ENCODE measurements around the gene STXBP6.

STXBP6 gene

DNA sequence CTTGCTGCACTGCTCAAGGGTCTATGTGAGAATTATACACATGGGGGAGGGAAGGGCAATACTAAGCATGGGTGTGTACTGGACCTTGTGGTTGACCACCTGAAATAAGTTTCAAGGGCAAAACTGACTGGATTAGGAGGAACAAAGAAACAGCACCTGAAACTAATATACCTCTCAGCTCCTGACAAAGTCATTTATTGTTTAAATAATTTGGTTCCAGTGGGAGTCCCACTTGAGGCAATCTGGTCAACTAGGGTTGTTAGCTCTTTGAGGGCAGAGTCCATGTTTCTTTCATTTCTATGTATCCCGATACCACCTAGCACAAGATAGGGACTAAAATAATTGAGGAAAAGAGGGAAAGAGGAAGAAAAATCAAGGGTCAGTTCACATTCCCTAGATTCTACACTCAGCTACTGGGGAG is 45.5 kb downstream of the STXBP6 start:
- Histone ChIP-seq H3K27ac (ENCODE audit: low read depth in 2 of 2, low read length in 2 of 2) (no peak overlapping the region), H3K9me3 (ENCODE audit: control insufficient read depth in 2 of 2, low read length in 2 of 2) (no peaks in the 10 kb centered on the region), H3K4me3 (ENCODE audit: low read length in 2 of 2) (no peak overlapping the region), H3K27me3 (ENCODE audit: control insufficient read depth in 2 of 2, insufficient read depth in 2 of 2, low read length in 2 of 2) (no peaks in the 10 kb centered on the region), H3K9ac (ENCODE audit: low read depth in 1 of 2, low read length in 2 of 2) (no peak overlapping the region), H3K4me1 (ENCODE audit: control insufficient read depth in 2 of 2, insufficient read depth in 2 of 2, low read length in 2 of 2) (peaks cover 0 to 4% of the 10 kb centered on the region in 2 donors), H3K36me3 (ENCODE audit: control insufficient read depth in 2 of 2, insufficient read depth in 2 of 2, low read length in 2 of 2) (no peaks in the 10 kb centered on the region)

DNA sequence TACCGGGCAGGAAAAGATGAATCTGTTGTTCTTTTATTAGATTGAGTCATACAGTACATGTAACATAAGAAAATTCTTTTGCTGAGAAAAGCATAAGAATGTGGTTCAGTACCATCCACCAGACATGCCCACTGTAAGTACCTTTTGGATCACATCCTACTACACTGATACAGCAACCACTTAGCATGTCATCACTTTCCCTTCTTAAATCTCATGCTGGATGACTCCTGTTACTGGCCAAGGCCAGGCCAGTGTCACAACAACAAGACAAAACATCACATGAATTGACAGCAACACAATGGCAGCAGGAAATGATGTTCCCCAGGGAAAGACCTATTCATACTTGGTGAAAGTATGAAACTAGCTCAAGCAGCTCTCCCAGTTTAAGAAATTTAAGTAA is 46.4 kb downstream of the STXBP6 start:
- Histone ChIP-seq H3K27me3 (ENCODE audit: control insufficient read depth in 2 of 2, insufficient read depth in 2 of 2, low read length in 2 of 2) (no peaks in the 10 kb centered on the region), H3K4me1 (ENCODE audit: control insufficient read depth in 2 of 2, insufficient read depth in 2 of 2, low read length in 2 of 2) (peaks cover 0 to 4% of the 10 kb centered on the region in 2 donors), H3K4me3 (ENCODE audit: low read length in 2 of 2) (no peak overlapping the region), H3K9ac (ENCODE audit: low read depth in 1 of 2, low read length in 2 of 2) (no peak overlapping the region), H3K36me3 (ENCODE audit: control insufficient read depth in 2 of 2, insufficient read depth in 2 of 2, low read length in 2 of 2) (no peaks in the 10 kb centered on the region), H3K9me3 (ENCODE audit: control insufficient read depth in 2 of 2, low read length in 2 of 2) (no peaks in the 10 kb centered on the region), H3K27ac (ENCODE audit: low read depth in 2 of 2, low read length in 2 of 2) (no peak overlapping the region)

DNA sequence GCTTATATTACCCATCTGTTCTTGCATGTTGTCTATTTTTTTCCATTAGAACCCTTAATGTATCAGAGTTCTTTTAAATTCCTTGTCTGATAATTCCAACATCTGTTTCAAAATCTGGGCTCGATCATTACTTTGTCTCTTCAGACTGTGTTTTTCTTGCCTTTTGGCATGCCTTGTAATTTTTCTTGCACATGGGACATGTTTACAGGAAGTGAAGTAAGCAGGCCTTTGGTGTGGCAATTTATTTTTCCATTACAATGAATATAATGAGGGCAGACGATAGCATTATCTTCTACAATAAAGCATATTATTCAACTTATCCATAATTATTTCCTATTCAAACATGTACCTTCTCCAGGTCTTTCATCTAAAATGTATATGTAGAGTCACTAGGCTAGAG is 48.3 kb downstream of the STXBP6 start:
- Histone ChIP-seq H3K27ac (ENCODE audit: low read depth in 2 of 2, low read length in 2 of 2) (no peak overlapping the region), H3K4me3 (ENCODE audit: low read length in 2 of 2) (no peak overlapping the region), H3K4me1 (ENCODE audit: control insufficient read depth in 2 of 2, insufficient read depth in 2 of 2, low read length in 2 of 2) (no peaks in the 10 kb centered on the region), H3K36me3 (ENCODE audit: control insufficient read depth in 2 of 2, insufficient read depth in 2 of 2, low read length in 2 of 2) (no peaks in the 10 kb centered on the region), H3K27me3 (ENCODE audit: control insufficient read depth in 2 of 2, insufficient read depth in 2 of 2, low read length in 2 of 2) (no peaks in the 10 kb centered on the region), H3K9ac (ENCODE audit: low read depth in 1 of 2, low read length in 2 of 2) (no peak overlapping the region), H3K9me3 (ENCODE audit: control insufficient read depth in 2 of 2, low read length in 2 of 2) (no peaks in the 10 kb centered on the region)

DNA sequence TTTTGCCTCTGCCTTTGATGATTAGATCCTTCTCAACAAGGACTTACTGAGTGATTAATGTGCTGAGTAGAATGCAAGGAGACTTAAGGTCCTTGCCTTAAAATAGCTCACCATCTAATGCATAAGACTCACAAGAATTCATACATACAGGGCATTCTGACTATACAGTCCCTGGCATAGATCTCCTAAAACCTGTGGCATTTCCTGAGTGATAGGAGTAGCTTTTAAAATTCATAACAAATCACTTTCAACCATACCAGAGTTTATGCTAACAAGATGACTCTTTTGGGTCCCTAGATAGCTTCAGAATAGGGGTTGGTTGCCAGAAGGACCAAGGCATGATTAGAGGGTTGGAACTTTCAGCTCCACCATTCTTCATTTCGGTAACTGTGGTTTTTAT is 48.8 kb downstream of the STXBP6 start:
- Histone ChIP-seq H3K4me3 (ENCODE audit: low read length in 2 of 2) (no peak overlapping the region), H3K4me1 (ENCODE audit: control insufficient read depth in 2 of 2, insufficient read depth in 2 of 2, low read length in 2 of 2) (no peaks in the 10 kb centered on the region), H3K9me3 (ENCODE audit: control insufficient read depth in 2 of 2, low read length in 2 of 2) (no peaks in the 10 kb centered on the region), H3K27ac (ENCODE audit: low read depth in 2 of 2, low read length in 2 of 2) (no peak overlapping the region), H3K27me3 (ENCODE audit: control insufficient read depth in 2 of 2, insufficient read depth in 2 of 2, low read length in 2 of 2) (no peaks in the 10 kb centered on the region), H3K36me3 (ENCODE audit: control insufficient read depth in 2 of 2, insufficient read depth in 2 of 2, low read length in 2 of 2) (no peaks in the 10 kb centered on the region), H3K9ac (ENCODE audit: low read depth in 1 of 2, low read length in 2 of 2) (no peak overlapping the region)

DNA sequence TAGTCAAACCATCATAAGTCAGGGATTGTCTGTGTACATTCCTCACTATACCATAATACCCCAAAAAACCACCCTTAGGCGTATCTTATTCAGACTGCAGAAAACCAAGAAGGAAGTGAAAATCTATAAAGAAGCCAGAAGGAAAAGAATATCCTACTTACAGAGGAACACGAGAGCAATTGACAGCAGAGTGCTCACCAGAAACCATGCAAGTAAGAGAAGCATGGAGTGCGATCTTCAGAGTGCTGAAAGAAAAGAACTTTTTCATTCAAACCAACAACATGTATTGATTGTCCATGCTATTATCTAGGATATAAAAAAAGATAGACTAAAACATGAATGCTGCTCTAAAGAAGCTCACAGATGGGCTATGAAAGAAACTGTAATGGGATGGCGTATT is 50.8 kb downstream of the STXBP6 start:
- Histone ChIP-seq H3K4me3 (ENCODE audit: low read length in 2 of 2) (no peak overlapping the region), H3K9ac (ENCODE audit: low read depth in 1 of 2, low read length in 2 of 2) (no peak overlapping the region), H3K27me3 (ENCODE audit: control insufficient read depth in 2 of 2, insufficient read depth in 2 of 2, low read length in 2 of 2) (no peaks in the 10 kb centered on the region), H3K36me3 (ENCODE audit: control insufficient read depth in 2 of 2, insufficient read depth in 2 of 2, low read length in 2 of 2) (no peaks in the 10 kb centered on the region), H3K4me1 (ENCODE audit: control insufficient read depth in 2 of 2, insufficient read depth in 2 of 2, low read length in 2 of 2) (no peaks in the 10 kb centered on the region), H3K27ac (ENCODE audit: low read depth in 2 of 2, low read length in 2 of 2) (no peak overlapping the region), H3K9me3 (ENCODE audit: control insufficient read depth in 2 of 2, low read length in 2 of 2) (no peaks in the 10 kb centered on the region)

DNA sequence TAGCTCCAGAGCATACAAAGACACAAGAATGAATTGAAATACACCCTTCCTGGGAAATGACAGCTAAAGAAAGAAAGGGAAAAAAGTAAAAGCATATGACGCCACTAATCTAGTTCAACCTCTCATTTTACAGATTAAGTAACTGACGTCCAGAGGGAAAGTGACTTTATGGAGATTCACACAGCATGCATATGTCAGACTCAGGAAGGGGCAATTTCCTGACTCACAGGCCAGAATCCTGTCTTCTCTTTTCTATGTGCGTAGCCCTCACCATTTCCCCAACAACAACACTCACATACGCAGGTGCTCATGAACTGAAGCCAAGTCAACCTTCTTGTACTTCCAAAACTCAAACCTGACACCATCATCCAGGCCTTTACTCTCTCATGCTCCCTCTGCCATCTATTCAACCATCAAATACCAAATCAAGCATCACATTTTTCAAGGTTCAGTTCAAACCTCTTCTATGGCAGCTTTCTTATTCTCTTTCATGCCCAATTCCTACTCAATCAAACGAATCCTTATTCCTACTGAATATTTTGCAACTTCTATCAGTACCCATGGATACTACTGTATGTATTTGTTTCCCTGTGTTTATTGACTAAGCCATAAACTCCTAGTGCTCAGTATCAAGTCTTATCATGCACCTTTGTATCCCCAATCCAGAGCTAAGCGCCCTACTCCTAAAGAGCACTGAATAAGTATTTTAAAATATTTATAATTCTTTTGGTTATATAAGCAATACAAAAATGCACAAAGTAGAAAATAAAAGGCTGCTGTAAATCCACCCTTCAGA is 52.8 kb downstream of the STXBP6 start:
- Histone ChIP-seq H3K27me3 (ENCODE audit: control insufficient read depth in 2 of 2, insufficient read depth in 2 of 2, low read length in 2 of 2) (no peaks in the 10 kb centered on the region), H3K36me3 (ENCODE audit: control insufficient read depth in 2 of 2, insufficient read depth in 2 of 2, low read length in 2 of 2) (no peaks in the 10 kb centered on the region), H3K27ac (ENCODE audit: low read depth in 2 of 2, low read length in 2 of 2) (no peak overlapping the region), H3K4me1 (ENCODE audit: control insufficient read depth in 2 of 2, insufficient read depth in 2 of 2, low read length in 2 of 2) (no peaks in the 10 kb centered on the region), H3K9me3 (ENCODE audit: control insufficient read depth in 2 of 2, low read length in 2 of 2) (no peaks in the 10 kb centered on the region), H3K4me3 (ENCODE audit: low read length in 2 of 2) (no peak overlapping the region), H3K9ac (ENCODE audit: low read depth in 1 of 2, low read length in 2 of 2) (no peak overlapping the region)

DNA sequence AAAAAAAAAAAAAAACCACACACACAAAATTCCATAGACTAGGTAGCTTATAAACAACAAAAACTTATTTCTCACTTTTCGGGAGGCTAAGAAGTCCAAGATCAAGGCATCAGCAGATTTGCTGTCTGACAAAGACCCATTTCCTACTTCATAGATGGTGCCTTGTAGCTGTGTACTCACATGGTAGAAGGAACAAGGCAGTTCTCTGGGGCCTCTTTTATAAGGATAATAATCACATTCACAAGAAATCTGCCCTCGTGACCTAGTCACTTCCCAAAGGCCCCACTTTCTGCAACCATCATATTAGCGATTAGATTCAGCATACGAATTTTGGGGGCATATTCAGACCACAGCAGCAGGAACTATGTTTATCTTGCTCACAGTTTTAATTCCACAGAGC is 54.9 kb downstream of the STXBP6 start:
- no peak overlapping the region for H3K27ac ChIP-seq (ENCODE audit: low read depth in 2 of 2, low read length in 2 of 2)
- no peaks in the 10 kb centered on the region for H3K9me3 ChIP-seq (ENCODE audit: control insufficient read depth in 2 of 2, low read length in 2 of 2)
- H3K4me1 ChIP-seq (ENCODE audit: control insufficient read depth in 2 of 2, insufficient read depth in 2 of 2, low read length in 2 of 2): peaks cover 0 to 7% of the 10 kb centered on the region in 2 donors
- no peaks in the 10 kb centered on the region for H3K36me3 ChIP-seq (ENCODE audit: control insufficient read depth in 2 of 2, insufficient read depth in 2 of 2, low read length in 2 of 2)
- no peak overlapping the region for H3K9ac ChIP-seq (ENCODE audit: low read depth in 1 of 2, low read length in 2 of 2)
- H3K4me3 ChIP-seq (ENCODE audit: low read length in 2 of 2): no peak overlapping the region
- no peaks in the 10 kb centered on the region for H3K27me3 ChIP-seq (ENCODE audit: control insufficient read depth in 2 of 2, insufficient read depth in 2 of 2, low read length in 2 of 2)

DNA sequence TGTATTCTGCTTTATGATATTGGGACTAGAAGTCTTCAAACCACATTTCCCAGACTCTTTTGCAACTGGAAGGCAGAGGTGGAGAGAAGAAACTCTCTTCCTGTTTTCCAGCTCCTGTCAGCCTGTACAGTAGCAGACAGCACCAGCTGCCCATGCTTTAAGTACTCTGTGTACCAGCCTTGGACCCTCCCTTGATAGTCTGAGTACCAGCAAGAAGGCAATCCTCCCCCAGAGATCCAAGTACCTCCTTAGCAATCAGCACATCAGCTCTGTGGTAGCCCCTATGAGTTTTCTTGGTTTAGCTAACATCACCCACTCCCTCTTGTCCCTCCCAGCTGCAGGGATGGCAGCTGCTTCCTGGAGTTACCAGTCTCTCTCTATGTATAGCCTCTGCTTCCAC is 56.3 kb downstream of the STXBP6 start:
- Histone ChIP-seq H3K9me3 (ENCODE audit: control insufficient read depth in 2 of 2, low read length in 2 of 2) (no peaks in the 10 kb centered on the region), H3K4me3 (ENCODE audit: low read length in 2 of 2) (no peak overlapping the region), H3K4me1 (ENCODE audit: control insufficient read depth in 2 of 2, insufficient read depth in 2 of 2, low read length in 2 of 2) (peaks cover 0 to 7% of the 10 kb centered on the region in 2 donors), H3K9ac (ENCODE audit: low read depth in 1 of 2, low read length in 2 of 2) (no peak overlapping the region), H3K36me3 (ENCODE audit: control insufficient read depth in 2 of 2, insufficient read depth in 2 of 2, low read length in 2 of 2) (no peaks in the 10 kb centered on the region), H3K27ac (ENCODE audit: low read depth in 2 of 2, low read length in 2 of 2) (no peak overlapping the region), H3K27me3 (ENCODE audit: control insufficient read depth in 2 of 2, insufficient read depth in 2 of 2, low read length in 2 of 2) (no peaks in the 10 kb centered on the region)

DNA sequence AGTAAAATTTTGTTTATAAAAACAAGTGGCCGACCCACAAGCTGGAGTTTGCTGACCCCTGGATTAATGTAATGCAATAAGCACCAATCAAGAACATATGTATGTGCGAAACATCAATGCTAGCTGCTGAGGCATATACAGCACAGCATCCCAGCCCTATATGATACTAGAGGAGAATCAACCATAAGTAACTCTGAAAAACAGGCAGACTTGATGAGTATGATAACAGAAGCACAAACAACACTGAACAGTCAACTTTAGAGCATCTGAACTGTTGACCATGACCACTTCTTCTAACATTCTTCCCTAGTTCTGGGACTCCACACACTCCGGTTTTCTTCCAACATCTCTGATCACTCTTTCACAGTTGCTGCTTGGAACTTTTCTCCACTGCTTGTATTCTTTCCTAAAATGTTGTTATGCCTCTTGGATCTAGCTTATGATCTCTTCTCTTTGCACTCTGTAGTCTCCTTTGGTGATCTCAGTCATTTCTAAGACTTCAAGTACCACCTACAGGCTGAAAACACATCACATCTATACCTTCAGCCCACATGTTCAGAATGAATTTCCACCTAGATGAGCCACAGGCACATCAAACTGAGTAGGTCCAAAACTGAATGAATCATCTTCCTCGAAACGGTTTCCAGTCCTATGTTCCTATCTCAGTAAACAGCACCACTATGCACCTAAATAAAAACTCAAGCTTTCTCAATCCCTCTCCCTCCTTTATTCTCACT is 57.2 kb downstream of the STXBP6 start:
- H3K9me3 ChIP-seq (ENCODE audit: control insufficient read depth in 2 of 2, low read length in 2 of 2): no peaks in the 10 kb centered on the region
- no peak overlapping the region for H3K9ac ChIP-seq (ENCODE audit: low read depth in 1 of 2, low read length in 2 of 2)
- no peaks in the 10 kb centered on the region for H3K27me3 ChIP-seq (ENCODE audit: control insufficient read depth in 2 of 2, insufficient read depth in 2 of 2, low read length in 2 of 2)
- H3K36me3 ChIP-seq (ENCODE audit: control insufficient read depth in 2 of 2, insufficient read depth in 2 of 2, low read length in 2 of 2): no peaks in the 10 kb centered on the region
- no peak overlapping the region for H3K4me3 ChIP-seq (ENCODE audit: low read length in 2 of 2)
- no peak overlapping the region for H3K27ac ChIP-seq (ENCODE audit: low read depth in 2 of 2, low read length in 2 of 2)
- H3K4me1 ChIP-seq (ENCODE audit: control insufficient read depth in 2 of 2, insufficient read depth in 2 of 2, low read length in 2 of 2): peaks cover 0 to 7% of the 10 kb centered on the region in 2 donors

DNA sequence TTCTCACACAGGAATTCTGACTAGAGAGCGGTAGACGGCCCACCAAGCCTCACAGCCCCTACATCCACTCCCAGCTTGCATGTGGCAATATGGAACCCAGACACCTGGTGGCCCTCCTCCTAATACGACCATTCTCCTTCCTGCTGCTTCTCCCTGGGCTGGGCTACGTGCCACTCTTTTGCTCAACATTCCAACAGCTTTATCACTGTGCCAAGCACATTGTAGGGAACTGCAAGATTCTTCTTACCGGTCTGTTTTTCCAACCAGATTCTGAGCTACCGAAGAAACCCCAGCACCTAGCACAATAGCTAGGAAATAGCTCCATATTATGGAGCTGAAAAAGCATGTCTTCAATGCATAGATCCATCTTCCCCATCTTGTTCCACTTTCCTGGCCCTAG is 58.1 kb downstream of the STXBP6 start:
- Histone ChIP-seq H3K4me1 (ENCODE audit: control insufficient read depth in 2 of 2, insufficient read depth in 2 of 2, low read length in 2 of 2) (peaks cover 0 to 7% of the 10 kb centered on the region in 2 donors), H3K9ac (ENCODE audit: low read depth in 1 of 2, low read length in 2 of 2) (no peak overlapping the region), H3K27me3 (ENCODE audit: control insufficient read depth in 2 of 2, insufficient read depth in 2 of 2, low read length in 2 of 2) (no peaks in the 10 kb centered on the region), H3K36me3 (ENCODE audit: control insufficient read depth in 2 of 2, insufficient read depth in 2 of 2, low read length in 2 of 2) (no peaks in the 10 kb centered on the region), H3K9me3 (ENCODE audit: control insufficient read depth in 2 of 2, low read length in 2 of 2) (no peaks in the 10 kb centered on the region), H3K27ac (ENCODE audit: low read depth in 2 of 2, low read length in 2 of 2) (no peak overlapping the region), H3K4me3 (ENCODE audit: low read length in 2 of 2) (no peak overlapping the region)

All from mucosa of rectum (tissue), 2 donors.